Stimulated activated CD8-positive, alpha-beta memory T cell treated with anti-CD3 and anti-CD28 coated beads, Interleukin-12 subunit alpha, Interleukin-12 subunit beta, amount 100 ng/mL, for 1 hour (primary cell): Measurements from ENCODE around the gene RNU5B-1.
"Not testable (repeated sequence)": the region's sequence is repeated elsewhere in the genome, so short reads cannot be mapped to it uniquely, and the experiment has no call there.

ENCODE experiments used
- DNase-seq: peaks from one replicate; pipeline ENCODE4 v3.0.0-alpha.2; 2020; ENCODE audit warnings: low read depth

RNU5B-1 gene

GRCh38 chr15:65343374-65343981, 39.0 kb downstream of the RNU5B-1 start:
- DNase-seq = no peak

- no peak for DNase-seq
These were observed 39.9 kb downstream of the RNU5B-1 start for GRCh38 chr15:65344214-65344913.

- no peak for DNase-seq
These were observed 40.4 kb downstream of the RNU5B-1 start for GRCh38 chr15:65344914-65345275.

GRCh38 chr15:65346856-65347598, 42.5 kb downstream of the RNU5B-1 start:
- no peak for DNase-seq

GRCh38 chr15:65347756-65348155, 43.3 kb downstream of the RNU5B-1 start:
- DNase-seq = not testable (repeated sequence)

- DNase-seq = no peak
These were observed 44.9 kb downstream of the RNU5B-1 start for GRCh38 chr15:65349338-65349737.

GRCh38 chr15:65351972-65352371, 47.5 kb downstream of the RNU5B-1 start:
- DNase-seq = not testable (repeated sequence)
